Activated CD8-positive, alpha-beta memory T cell treated with anti-CD3 and anti-CD28 coated beads for 1 hour (primary cell): ENCODE measurements around the gene ANAPC10.

ENCODE experiments used
- DNase-seq, 2 donors: peaks; one replicate each; pipeline ENCODE4 v3.0.0-alpha.2; 2020; ENCODE audit warnings: low read depth in 1 of 2; ENCODE audit errors: extremely low read depth in 1 of 2

Gene ANAPC10

DNA sequence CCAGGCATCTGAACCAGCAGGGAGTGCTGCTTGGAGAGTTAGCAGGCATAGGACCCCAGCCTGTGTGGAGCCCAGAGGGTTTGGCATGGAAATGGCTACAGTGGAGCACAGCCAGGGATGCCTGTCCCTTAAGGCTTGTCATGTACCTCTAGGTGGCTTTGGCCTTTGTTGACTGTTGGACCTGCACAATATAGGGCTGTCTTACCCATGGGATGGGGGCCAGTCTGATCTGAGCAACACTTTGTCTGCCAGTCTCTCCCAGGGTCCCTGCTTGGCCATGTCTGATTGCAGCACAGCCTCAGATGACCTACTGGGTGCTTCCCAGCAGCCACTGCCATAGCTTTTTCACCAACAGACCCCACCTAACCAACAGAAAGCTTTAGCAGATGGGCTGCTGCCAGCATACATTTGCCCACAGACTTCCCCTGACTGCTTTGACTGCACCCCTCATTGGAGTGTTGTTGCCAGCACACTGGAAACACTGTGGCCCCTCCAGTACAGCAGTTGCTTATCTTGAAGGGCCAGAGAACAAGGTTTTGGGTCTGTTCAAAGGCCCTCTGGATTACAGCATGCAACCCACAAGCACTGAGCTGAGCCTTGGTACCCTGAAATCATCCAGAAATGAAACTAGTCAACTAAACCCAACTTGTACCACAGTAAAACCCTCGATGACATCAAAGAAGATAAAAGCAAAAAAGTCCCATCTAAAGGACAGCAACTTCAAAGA lies 22.1 kb downstream of the ANAPC10 start:
- DNase-seq = no peak

DNA sequence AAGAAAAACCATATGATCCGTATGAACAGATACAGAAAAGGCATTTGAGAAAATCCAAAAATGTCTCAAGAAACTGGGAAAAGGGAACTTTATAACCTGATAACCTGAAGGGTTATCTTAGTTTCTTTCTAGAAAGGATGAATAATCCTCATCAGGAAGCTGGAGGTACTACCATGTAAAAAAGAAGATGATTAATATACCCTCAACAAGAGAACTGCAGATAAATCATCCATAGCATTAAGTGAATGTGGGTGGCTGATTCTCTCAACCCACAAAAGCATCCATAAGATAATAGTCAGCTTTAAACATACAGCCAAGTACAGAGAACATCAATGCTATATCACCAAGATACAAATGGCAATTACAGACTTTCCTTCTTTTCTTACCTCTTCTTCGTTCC lies 26.4 kb downstream of the ANAPC10 start:
- DNase-seq = no peak

DNA sequence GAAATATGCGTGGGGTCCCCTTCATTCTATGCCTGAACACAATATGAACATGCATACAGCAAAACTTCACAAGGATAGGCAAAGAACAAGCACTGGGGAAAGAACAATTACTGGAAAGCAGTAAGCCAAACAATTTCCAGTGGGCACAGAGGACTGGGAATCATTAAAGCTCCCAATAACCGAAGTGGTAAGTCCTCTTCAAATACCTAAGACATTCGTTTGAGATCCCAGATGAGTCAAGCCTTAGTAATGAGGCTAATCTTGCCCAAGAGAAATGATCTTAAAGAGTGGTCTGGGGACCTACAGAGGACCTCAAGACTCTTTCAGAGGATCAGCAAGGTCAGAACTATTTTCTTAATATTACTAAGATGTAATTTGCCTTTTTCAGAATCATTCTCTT lies 28.6 kb downstream of the ANAPC10 start:
- no peak for DNase-seq

DNA sequence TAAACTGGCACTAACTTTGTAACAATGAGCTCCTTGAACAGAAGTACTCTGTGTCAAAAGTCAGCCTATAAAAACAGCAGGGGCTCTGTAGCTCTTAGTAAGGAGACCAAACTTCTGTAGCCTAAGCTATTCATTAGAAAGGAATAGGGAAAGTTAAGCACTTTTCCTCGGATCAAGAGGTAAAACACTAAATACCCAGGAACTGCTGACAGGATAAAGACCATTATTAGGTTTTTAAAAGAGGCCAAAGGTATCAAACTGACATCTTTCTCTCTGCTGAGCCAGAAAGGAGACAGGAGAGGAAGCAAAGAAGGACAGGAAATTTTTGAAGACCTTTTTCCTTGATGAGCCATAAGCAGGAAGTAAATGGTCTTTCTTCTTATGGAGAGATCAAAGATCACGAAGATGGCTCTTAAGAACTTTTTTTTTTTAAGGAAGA lies 31.9 kb downstream of the ANAPC10 start:
- DNase-seq = no peak

DNA sequence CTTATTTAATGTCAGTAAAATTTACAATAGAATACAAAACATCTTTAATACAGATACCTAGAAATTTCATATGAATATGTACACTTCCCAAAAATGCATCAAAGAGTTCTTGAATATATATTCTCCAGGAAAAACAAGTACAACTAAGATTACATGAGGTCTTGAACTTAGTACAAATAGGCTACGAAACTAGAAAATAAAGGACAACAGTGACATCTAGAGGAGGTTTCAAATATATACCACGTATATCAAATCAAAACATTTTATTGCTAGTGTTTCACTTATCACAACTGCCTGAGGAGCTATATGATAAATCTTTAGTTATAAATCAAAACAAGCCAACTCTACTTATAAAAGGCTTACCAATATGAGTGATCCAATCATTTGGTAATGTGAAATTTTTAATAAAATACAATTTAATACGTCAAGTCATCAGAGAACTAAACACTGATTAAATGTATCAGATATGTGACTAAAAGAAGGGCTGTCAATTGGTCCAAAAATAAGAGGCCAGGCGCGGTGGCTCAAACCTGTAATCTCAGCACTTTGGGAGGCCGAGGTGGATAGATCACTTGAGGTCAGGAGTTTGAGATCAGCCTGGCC lies 36.6 kb downstream of the ANAPC10 start:
- no peak for DNase-seq

DNA sequence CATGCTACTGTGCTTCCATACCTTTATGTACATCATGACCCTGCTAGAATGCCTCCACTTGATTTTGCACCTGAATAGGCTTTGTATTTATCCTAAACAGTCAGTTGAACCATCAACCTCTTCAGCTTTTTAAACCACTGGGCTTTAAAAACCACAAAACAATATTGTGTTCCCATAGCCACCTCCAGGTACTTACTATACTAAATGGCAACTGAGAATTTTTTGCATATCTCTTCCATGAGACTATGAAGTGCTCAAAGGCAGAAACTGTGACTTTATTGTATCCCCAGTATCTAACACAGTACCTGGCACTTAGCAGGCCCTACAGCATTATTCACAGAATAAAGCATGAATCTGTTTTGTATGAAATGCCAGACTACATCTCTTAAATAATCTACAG lies 39.7 kb downstream of the ANAPC10 start:
- DNase-seq = no peak

DNA sequence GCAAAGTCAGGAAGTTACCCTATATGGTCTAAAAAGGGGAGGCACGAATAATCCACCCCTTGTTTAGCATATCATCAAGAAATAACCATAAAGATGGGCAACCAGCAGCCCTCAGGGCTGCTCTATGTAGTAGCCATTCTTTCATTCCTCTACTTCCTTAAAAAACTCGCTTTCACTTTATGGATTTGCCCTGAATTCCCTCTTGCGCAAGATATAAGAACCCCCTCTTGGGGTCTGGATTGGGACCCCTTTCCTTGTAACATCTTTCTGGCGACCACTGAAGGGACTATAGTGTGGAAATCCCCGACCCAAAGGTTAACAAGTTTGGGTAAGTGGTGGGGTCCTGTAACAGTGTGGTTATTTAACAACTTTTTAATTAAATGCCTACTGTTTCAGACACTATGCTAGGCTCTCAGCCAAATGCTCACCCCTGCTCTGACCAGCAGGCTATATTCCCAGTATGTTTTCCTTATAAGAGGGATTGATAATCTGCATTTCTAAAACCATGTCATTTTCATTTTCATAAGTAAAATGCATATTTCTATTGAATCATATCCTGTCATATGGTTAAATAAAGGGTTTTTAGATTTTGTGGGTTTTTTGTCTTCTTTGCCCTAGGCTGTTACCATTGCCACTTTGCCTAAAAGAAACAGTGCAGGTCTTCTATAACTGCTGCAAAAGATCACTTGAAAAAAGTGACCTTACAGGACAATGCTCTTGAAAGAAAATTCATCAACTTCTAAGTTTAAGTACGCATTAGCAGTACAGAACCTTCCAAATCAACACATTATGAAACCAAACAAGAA lies 41.5 kb downstream of the ANAPC10 start:
- DNase-seq = no peak

DNA sequence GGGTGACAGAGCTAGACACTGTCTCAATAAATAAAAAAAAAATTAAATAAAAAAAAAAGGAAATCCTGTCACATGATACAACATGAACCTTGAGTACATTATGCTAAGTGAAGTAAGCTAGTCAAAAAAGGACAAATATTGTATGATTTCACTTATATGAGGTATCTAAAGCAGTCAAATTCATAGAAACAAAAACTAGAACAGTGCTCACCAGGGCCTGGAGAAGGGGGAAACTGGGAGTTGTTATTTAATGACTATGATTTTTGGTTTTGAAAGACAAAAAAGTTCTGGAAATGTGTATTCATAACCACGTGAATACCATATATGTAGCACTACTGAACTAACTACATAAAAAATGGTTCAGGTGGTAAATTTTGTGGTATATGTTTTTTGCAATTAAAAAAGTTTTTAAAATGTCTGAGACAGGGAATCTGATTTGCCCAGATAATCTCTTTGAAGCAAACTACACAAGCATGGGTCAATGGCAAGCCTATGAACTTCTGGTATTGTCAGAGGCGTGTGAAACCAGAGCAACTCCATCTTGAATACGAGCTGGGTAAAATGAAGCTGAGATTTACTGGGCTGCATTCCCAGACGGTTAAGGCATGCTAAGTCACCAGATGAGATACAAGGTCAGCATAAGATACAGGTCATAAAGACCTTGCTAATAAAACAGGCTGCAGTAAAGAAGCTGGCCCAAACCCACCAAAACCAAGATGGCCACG lies 42.3 kb downstream of the ANAPC10 start:
- no peak for DNase-seq

DNA sequence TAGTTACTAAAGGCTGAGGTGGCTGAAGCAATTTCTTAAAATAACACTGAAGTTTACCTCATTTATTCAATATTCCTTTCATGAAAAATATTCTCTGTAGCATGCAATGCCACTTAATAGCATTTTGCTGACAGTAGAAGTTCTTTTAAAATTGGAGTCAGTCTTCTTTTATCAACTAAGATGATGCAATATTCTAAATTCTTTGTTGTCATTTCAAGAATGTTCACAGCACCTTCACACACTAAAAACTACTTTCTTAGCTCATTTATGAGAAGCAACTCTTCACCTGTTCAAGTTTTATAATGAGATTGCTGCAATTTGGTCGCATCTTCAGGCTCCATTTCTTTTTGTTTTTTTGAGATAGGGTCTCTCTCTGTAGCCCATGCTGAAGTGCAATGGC lies 48.8 kb downstream of the ANAPC10 start:
- DNase-seq = no peak

DNA sequence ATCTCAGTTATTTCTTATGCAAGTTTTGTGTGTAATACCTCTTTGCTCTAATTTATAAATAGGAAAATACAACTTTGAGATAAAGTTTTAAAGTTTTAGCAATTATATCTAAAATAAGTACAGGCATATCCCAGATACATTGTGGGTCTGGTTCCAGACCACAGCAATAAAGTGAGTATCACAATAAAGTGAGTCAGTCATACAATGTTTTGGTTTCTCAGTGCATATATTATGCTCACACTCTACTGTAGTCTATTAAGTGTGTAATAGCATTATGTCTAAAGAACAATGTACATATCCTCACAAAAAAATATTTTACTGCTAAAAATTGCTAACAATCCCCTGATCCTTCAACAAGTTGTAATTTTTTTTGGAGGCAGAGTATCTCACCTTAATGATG lies 49.2 kb downstream of the ANAPC10 start:
- no peak for DNase-seq

DNA sequence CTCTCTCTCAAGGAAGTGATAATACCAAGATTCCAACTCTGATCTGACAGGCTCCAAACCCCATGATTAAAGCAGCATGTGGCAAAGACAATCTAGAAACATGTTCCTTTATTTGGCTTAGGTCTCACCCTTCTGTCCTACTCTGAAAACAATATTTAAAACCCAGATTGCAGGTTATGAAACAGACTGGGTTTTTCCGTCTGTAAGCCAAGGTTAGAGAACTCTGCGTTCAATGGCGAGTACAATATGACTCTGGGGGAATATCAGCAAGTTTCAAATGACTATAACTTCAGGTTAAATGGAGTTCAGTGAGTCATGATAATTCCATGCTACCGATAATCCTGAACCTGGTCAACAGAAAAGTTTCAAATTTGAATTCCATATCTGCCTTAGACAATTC lies 50.8 kb downstream of the ANAPC10 start:
- no peak for DNase-seq

DNA sequence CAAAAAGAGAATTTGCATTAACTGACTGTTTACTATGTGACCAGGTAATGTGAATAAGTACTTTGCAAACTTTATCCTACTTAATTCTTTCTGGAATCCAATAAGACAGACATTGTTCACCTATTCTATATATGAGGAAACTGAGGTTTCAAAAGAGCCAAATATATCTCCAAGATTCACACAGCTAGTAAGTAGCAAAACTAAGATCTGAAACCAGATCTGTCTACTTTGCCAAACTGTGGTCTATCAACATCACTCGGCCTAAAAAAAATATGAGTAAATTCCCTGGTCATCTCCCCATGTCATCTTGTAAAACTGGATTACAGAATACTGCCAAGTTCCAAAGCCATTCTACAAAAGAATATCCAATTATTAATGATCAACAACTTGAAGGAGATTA lies 52.8 kb downstream of the ANAPC10 start:
- no peak for DNase-seq

DNA sequence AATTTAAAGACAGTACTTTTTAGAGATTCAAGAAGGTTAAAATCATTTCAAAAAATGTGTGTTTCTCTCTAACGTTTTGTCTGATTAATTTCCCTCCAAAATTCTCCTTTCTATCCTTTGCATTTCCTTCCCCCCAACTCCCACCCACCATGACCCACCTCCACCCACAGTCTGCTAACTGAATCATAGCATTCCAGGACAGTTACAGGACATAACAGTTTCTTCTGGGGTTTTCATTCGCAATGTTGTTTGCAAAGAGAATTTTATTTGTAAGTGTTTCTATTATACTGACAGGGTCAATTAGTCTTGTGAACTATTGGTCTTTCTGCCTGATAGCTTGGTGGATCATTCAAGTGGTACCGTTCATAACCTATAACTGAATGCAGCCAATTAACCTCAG lies 53.7 kb downstream of the ANAPC10 start:
- no peak for DNase-seq

DNA sequence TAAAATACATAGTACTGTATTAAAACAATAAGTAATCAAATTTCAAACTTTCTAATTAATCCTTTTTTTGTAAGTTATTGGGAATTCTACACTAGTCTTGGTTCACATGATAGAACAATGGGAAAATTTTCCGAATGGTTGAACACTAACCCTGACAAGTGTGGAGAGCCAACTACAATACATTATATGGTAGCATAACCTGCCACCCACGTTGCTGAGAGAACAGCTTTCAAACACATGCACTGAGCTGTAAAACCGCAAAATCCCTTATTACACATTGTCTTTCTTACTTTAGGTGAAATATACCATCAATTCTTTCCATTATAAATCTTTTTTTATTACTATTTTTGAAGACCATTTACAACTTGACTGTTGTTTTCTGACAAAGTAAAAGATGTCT lies 54.7 kb downstream of the ANAPC10 start:
- DNase-seq = no peak

DNA sequence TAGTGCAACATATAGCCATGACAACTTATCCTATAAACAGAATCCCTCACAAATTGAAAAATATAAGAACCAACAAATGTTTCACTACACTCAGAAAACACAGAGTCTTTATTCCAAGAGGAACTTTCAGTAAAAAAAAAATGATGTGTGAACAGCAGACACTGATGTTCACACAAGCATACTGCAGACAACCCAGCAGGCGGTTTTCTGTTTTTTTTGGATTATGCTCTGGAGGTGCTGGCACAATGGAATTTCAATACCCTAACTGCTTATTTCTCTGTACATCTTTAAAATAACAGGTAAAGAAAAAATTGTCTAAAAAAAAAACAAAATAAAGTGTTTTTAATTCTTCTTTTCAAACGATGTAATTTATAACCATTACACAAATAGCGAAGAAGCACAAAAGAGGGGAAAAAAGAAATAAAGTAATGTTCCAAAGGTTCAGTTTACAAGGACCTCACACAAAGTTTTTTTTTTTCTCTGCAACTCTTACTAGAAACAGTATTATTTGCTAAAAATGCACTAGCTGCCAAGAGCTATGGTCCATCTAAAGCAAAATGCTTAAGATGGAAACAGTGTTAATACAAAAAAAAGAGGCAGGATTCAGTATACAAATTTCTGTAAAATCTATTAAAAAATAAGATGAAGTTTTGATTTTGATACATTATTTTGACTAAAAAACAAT lies 55.3 kb downstream of the ANAPC10 start:
- no peak for DNase-seq

DNA sequence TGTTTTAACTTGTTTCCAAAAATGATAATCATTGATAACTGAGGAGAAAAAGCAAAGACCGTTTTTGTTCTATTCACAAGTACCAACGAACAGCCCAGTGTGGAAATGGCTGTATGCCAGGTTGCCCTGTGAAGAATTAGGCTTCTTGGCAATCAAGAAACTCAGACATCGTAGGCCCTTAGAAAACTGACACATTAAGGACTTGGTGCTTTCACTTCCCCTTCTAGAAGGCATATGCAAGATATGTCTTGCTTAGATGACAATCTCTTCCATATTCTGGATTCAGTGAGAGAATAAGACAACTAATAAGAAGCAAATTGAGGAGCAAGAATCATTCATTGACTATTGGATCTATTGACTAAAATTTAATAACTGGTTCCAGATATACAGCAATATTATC lies 56.6 kb downstream of the ANAPC10 start:
- DNase-seq = no peak

DNA sequence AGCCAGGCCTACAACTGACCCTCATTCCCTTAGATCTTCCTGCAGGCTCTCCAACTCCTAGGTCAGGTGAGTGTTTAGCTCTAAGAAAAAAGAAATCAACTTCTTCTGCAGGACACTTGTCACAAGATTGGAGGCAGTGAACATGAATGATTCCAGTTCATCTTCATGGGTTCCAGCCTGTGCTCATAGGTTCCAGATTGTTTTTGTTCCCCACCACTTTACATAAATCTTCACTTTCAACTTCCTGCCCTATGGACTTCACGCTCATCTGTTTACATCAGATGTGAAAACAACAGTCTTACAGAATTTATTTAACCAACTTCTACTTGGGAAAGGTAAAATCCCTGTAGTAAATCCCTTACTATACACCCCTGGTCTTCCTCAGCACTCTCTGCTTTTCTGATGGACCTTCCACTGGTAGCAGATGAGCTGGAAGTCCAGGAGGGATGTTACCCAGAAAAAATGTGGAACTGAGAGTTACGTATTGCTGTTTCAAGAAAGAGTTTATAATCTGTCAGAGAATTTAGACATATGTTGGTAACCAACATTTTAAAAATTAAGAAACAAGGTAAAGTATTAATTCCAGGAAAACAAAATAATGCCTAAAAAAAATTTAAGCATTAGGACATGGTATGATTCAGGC lies 62.4 kb downstream of the ANAPC10 start:
- DNase-seq = no peak

DNA sequence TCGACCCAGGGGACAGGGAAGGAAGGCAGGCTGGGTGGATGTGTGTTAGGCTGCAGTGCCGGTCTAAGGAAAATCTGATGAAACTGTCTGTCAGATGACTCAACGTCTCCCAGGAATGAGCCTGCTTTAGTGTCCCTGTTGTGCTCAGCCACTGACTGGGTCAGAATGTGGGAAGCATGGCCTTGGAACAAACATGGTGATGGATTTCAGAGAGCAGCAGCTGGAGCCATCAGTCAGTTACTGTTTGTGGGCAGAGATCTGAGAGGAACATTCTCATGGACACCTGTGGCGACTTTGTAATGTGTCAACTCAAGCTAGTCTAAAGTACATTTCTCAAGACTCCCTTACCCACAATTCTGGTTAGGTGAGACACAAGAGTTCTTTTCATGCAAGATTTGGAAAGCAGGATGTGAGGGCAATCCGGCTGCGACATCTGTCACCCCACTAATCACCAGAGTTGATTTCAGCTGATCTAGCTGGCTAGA lies 63.2 kb downstream of the ANAPC10 start:
- DNase-seq = no peak

DNA sequence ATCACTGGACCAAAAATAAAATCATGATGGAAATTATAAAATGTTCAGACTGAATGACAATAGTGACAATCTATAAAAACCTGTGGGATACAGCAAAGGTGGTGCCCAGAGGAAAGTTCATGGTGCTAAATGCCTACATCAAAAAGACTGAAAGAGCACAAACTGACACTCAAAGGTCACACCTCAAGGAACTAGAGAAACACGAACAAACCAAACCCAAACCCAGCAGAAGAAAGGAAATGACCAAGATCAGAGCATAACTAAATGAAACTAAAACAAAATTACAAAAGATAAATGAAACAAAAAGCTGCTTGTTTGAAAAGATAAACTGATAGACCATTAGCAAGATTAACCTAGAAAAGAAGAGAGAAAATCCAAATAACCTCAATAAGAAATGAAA lies 78.7 kb downstream of the ANAPC10 start:
- no peak for DNase-seq

DNA sequence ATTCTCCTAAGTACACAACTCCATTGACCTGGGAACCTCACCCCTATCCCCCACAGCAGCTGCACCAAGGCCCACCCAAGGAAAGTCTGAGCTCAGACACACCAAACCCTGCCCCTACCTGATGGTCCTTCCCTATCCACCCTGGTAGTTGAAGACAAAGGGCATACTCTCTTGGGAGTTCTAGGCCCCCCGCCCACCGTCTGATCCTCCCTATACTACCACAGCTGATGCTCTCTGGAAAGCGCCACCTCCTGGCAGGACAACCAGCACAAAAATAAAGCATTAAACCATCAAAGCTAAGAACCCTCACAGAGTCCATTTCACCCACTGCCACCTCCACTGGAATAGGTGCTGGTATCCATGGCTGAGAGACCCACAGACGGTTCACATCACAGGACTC lies 83.6 kb downstream of the ANAPC10 start:
- DNase-seq = no peak
